K562 (cell line): Measurements from ENCODE around the gene CTIF. TPM values are rescaled to one million over a fixed set of nuclear protein-coding genes. Genes with fewer than 3 reads are reported as not detected.

Experiments used
- ATAC-seq: fragments of 200-7000 bp; cut with Tn5 transposase; 3 replicates; pipeline ENCODE4 v1.9.1; 2020; ENCODE audit warnings: moderate library complexity
- BruUV-seq: library from RNA; stranded (reverse); fragments of 400-500 nt; replicated peaks from 2 replicates; lab custom pipeline; 2021; lab: Mats Ljungman, UMichigan
- CTCF ChIA-PET: fragments of 300-600 bp; formaldehyde crosslinking; extraction: SDS; loops from one replicate; lab custom pipeline; 2021; ENCODE audit warnings: low intra/inter-chr PET ratio; lab: Yijun Ruan, JAX
- POLR2A ChIA-PET: fragments of 300-600, 350-650 bp; sonication (Branson Sonifier 250); formaldehyde crosslinking; extraction: SDS; loops from one replicate; lab custom pipeline; 2021; ENCODE audit warnings: antibody characterized with exemption, inconsistent platforms; lab: Yijun Ruan, JAX
- DNase-seq, 4 experiments: peaks; one replicate each; pipeline versions ENCODE4 v3.0.0 to v3.0.0-alpha.2; 2011 to 2018; ENCODE audit warnings: low spot score in 3 of 4, mixed read lengths in 3 of 4; ENCODE audit errors: extremely low read depth in 1 of 4
- FAIRE-seq: peaks from 2 replicates; lab custom pipeline; 2011; peaks lifted over from hg19 to GRCh38; lab: Jason Lieb, UNC
- H2AFZ ChIP-seq: 2 replicates; pipeline ENCODE4 v1.6.0; 2011; ENCODE audit warnings: low read depth, low read length, control low read depth, inconsistent platforms
- H3K27ac ChIP-seq: fragments of 200-600 bp; 3 replicates; pipeline ENCODE4 v1.8.0; 2011; ENCODE audit warnings: low read depth, mild to moderate bottlenecking, control low read depth, inconsistent platforms, low read length, moderate library complexity, mixed read lengths; ENCODE audit errors: extremely low read depth
- H3K27me3 ChIP-seq, 2 experiments: fragments of 300-600 bp in 1 of 2; 2 replicates in 1 of 2; 3 replicates in 1 of 2; pipeline versions ENCODE4 v1.6.0 to v1.8.0; 2011; ENCODE audit warnings: inconsistent platforms in 2 of 2, low read length in 2 of 2, mild to moderate bottlenecking in 1 of 2, mixed read lengths in 1 of 2, moderate library complexity in 1 of 2; ENCODE audit not compliant: control insufficient read depth in 2 of 2, insufficient read depth in 2 of 2
- H3K36me3 ChIP-seq: fragments of 300-600 bp; 3 replicates; pipeline ENCODE4 v1.8.0; 2011; ENCODE audit warnings: mild to moderate bottlenecking, low read length, inconsistent platforms; ENCODE audit not compliant: control insufficient read depth, insufficient read depth
- H3K4me1 ChIP-seq, 2 experiments: fragments of 200-600 bp in 1 of 2; replicated peaks in 1 of 2; 2 replicates in 1 of 2; 3 replicates in 1 of 2; pipeline versions ENCODE4 v1.5.1 to v1.8.0; 2011; ENCODE audit warnings: inconsistent platforms in 2 of 2, low read length in 2 of 2, mild to moderate bottlenecking in 1 of 2, mixed read lengths in 1 of 2, moderate library complexity in 1 of 2; ENCODE audit not compliant: control insufficient read depth in 2 of 2, insufficient read depth in 2 of 2
- H3K4me2 ChIP-seq: 2 replicates; pipeline ENCODE4 v1.6.1; 2011; ENCODE audit warnings: low read length, control low read depth, inconsistent platforms, mixed read lengths; ENCODE audit not compliant: insufficient read depth
- H3K4me3 ChIP-seq: fragments of 200-600 bp; sonication (generic), shearing (Covaris generic); 2 replicates; pipeline ENCODE4 v1.5.1; 2016; ENCODE audit warnings: control low read depth, inconsistent platforms
- H3K79me2 ChIP-seq: fragments of 200-600 bp; 3 replicates; pipeline ENCODE4 v1.8.0; 2011; ENCODE audit warnings: low read length, inconsistent platforms; ENCODE audit not compliant: control insufficient read depth, insufficient read depth
- H3K9ac ChIP-seq, 2 experiments: 2 replicates each; pipeline versions ENCODE4 v1.6.0 to v1.6.1; 2011; ENCODE audit warnings: low read depth in 2 of 2, low read length in 2 of 2, control low read depth in 1 of 2, inconsistent platforms in 1 of 2, mild to moderate bottlenecking in 1 of 2, mixed read lengths in 1 of 2; ENCODE audit not compliant: insufficient read depth in 1 of 2
- H3K9me1 ChIP-seq: one replicate; pipeline ENCODE4 v1.6.0; 2011; ENCODE audit warnings: inconsistent platforms, mild to moderate bottlenecking, low read length, moderate library complexity; ENCODE audit not compliant: control insufficient read depth, insufficient read depth
- H3K9me3 ChIP-seq: replicated peaks from 2 replicates; pipeline ENCODE4 v1.5.1; 2011; ENCODE audit warnings: low read depth, low read length, inconsistent platforms; ENCODE audit not compliant: control insufficient read depth, insufficient read depth
- H4K20me1 ChIP-seq: replicated peaks from 2 replicates; pipeline ENCODE4 v1.6.1; 2011; ENCODE audit warnings: low read length, inconsistent platforms, mixed read lengths; ENCODE audit not compliant: control insufficient read depth, insufficient read depth
- BCLAF1 ChIP-seq, 2 experiments: fragments of 450-650 bp in 1 of 2; IDR thresholded peaks; 2 replicates each; pipeline ENCODE4 v1.6.1; 2011 to 2017; ENCODE audit warnings: low read depth in 2 of 2, antibody characterized with exemption in 1 of 2, borderline replicate concordance in 1 of 2, low read length in 1 of 2, mild to moderate bottlenecking in 1 of 2, mixed read lengths in 1 of 2; ENCODE audit not compliant: control insufficient read depth in 1 of 2
- RBM34 ChIP-seq: fragments of 200-400 bp; formaldehyde crosslinking; IDR thresholded peaks from 2 replicates; pipeline ENCODE4 v1.6.1; 2018; ENCODE audit warnings: low read length, borderline replicate concordance; ENCODE audit not compliant: insufficient read depth
- SMARCB1 ChIP-seq: IDR thresholded peaks from 2 replicates; pipeline ENCODE4 v1.6.1; 2011; ENCODE audit warnings: improper control_type of control experiment, low read depth; ENCODE audit not compliant: insufficient read length
- SPI1 ChIP-seq: IDR thresholded peaks from 2 replicates; pipeline ENCODE4 v1.6.1; 2011; ENCODE audit warnings: low read depth, low read length, control low read depth, borderline replicate concordance
- TAF15 ChIP-seq: fragments of 200-400 bp; formaldehyde crosslinking; IDR thresholded peaks from 2 replicates; pipeline ENCODE4 v1.6.1; 2017; ENCODE audit warnings: mild to moderate bottlenecking, low read depth, low read length, moderate library complexity
- TRIM25 ChIP-seq: fragments of 450-650 bp; IDR thresholded peaks from 2 replicates; pipeline ENCODE4 v1.7.0; 2016; ENCODE audit warnings: borderline replicate concordance
- TSHZ1 ChIP-seq: fragments of 250-450 bp; sonication (Bioruptor Pico); IDR thresholded peaks from 2 replicates; pipeline ENCODE4 v1.4.0; 2020; ENCODE audit warnings: mild to moderate bottlenecking, moderate library complexity
- ZNF263 ChIP-seq: sonication (generic); formaldehyde crosslinking; IDR thresholded peaks from 2 replicates; pipeline ENCODE4 v1.8.0; 2022; ENCODE audit warnings: mild to moderate bottlenecking, missing genetic modification reagents, borderline replicate concordance
- ZNF324 ChIP-seq: fragments of 250-450 bp; sonication (Bioruptor Pico); IDR thresholded peaks from 2 replicates; pipeline ENCODE4 v1.4.0; 2020; ENCODE audit warnings: mild to moderate bottlenecking
- WGBS: fragments of 100-300 bp; shearing (Covaris generic); methylation state at CpG from one replicate; pipeline ENCODE4 v1.1.6; 2016; ENCODE audit warnings: low coverage, mixed read lengths; ENCODE audit not compliant: insufficient coverage; ENCODE audit errors: missing lambda C conversion rate; 5-methylcytosine and 5-hydroxymethylcytosine counted together
- in situ Hi-C: fragments of 300-500 bp; cut with MboI; formaldehyde crosslinking; loops from 4 replicates; pipeline ENCODE4 v1.15.0; 2018; ENCODE audit warnings: inconsistent platforms, mixed read lengths
- intact Hi-C: fragments of 100-400 bp; cut with micrococcal nuclease; formaldehyde crosslinking; loops from 2 replicates; pipeline ENCODE4 v1.14.2; 2022
- polyA plus RNA-seq, 8 experiments: library from polyadenylated mRNA; depleted of rRNA in 4 of 8; stranded (reverse) in 5 of 8; unstranded in 3 of 8; fragments of >200 nt; fragmentation: Nextera tagmentation in 2 of 8; fragmentation: Illumina TruSeq in 1 of 8; extraction: Ambion mirVana in 2 of 8; extraction: Trizol in 1 of 8; gene quantifications; 2 replicates each; pipeline versions ENCODE4 v1.2.1 to v1.2.3, GENCODE V29; 2011 to 2014; ENCODE audit warnings: inconsistent platforms in 1 of 8, missing spikeins in 1 of 8
- total RNA-seq, 7 experiments: library from RNA; depleted of rRNA in 6 of 7; stranded (reverse); fragments of >200 nt in 6 of 7; fragmentation: Illumina TruSeq in 2 of 7; extraction: Trizol in 2 of 7; gene quantifications; 2 replicates each; pipeline versions ENCODE4 v1.2.1 to v1.2.3, GENCODE V29; 2011 to 2021; ENCODE audit warnings: low replicate concordance in 1 of 7

Gene CTIF
- total and polyA plus RNA-seq, 9 of the 15 experiments (the other 6 are each of a cell fraction or from before 2014, with no cell fraction given): 0.17 to 11.5 (median 2.2) TPM

- intact Hi-C loops (loop anchor here (10.0 kb wide), 1 partner anchor 60 kb away; no protein-coding TSS in a partner anchor), in situ Hi-C loops (no loop called here)
- ATAC-seq (no peak), FAIRE-seq (no peak), DNase-seq (no peak)
- BruUV-seq: no TSS peak
- no peaks in the 10 kb centered on the region for H3K36me3 ChIP-seq
- no peak overlapping the region for H3K4me2 ChIP-seq
- no peaks in the 10 kb centered on the region for H3K27me3 ChIP-seq
- H3K9me1 ChIP-seq: no peaks in the 10 kb centered on the region
- ChIA-PET POLR2A (interaction anchor here (0.8 kb wide), 1 partner anchor 1305 kb away, joined by 3 read pairs; no protein-coding TSS in a partner anchor), CTCF (no interaction called here)
- 91% methylated on average over 14 of the region's 16 CpGs for WGBS
- H3K9me3 ChIP-seq: no peaks in the 10 kb centered on the region
- no peak overlapping the region for H3K27ac ChIP-seq
- H3K4me3 ChIP-seq: no peak overlapping the region
- H3K79me2 ChIP-seq: peaks cover 28% of the 10 kb centered on the region
- H4K20me1 ChIP-seq: 0 out of 2 replicates have a peak, but pooled peaks cover 4% of the 10 kb centered on the region
- no peak overlapping the region for H2AFZ ChIP-seq
- H3K9ac ChIP-seq: no peak overlapping the region; a peak in 1 of 4 replicates
- H3K4me1 ChIP-seq: peaks cover 40 to 64% of the 10 kb centered on the region in 2 experiments
- TF ChIP-seq ZNF324 (CRISPR knock-in tag): no peak
- TF ChIP-seq TRIM25: no peak
- no peak for TF ChIP-seq TSHZ1
- TF ChIP-seq TAF15: no peak
- no peak for TF ChIP-seq SPI1
- no peak for TF ChIP-seq BCLAF1 (IDR thresholded peaks at IDR 0.05; ENCODE audit: borderline replicate concordance in 1 of 2, control insufficient read depth in 1 of 2, low read depth in 2 of 2, low read length in 1 of 2)
- TF ChIP-seq RBM34: no peak
- TF ChIP-seq SMARCB1: no peak
- no peak for TF ChIP-seq ZNF263 (CRISPR knock-in tag)
Measured at GRCh38 chr18:48544661-48545415, 6.0 kb downstream of the CTIF start.
